ENCODE results near the gene FRMD4B.
A peak's percentile ranks its signal among the peaks of the same experiment; 100 is the strongest.
"Not testable (repeated sequence)": the region's sequence is repeated elsewhere in the genome, so short reads cannot be mapped to it uniquely, and the experiment has no call there.

FRMD4B gene

DNA sequence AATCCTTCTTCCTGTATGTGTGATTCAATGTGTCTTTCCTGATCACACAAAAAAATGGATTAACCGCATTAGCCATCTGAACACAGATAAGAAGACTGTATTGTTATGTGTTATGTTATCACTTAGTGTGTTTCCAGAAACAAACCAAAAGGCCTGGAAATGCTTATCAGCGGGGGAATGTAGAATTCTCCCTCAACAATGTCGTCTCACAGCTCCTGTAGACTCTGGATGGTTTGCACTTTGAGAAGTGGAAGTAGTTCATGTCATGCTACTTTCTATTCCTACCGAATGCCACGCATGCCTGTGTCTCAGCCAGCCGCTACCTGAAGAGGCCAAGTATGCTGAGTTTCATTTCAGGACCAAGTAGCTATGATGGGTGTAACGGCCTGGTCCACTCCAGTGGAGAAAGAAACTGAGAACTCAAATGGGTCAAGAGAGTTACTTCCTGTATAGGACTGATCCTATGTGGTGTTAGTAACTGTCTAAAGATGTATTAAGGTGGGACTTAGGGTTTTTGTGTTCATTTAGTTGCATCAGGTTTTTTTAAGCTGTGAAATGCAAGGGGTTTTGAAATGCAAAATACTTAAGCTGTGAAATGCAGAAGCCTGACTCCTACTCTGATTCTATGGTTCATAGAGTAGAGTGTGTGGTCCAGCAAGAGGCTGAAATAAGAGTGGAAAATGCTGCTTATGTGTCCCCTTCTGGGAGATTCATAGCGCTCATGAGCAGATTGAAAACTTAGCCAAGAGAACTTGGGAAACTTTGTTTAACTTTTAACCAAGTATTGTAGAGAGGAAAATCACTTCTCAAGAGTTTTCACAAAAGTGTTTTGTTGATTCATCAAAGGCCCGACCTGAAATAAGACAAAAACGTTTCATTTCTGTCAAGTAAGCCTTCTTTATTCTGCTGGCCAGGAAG is 145.0 kb downstream of the FRMD4B start:
- ATAC-seq = no peak
- H3K4me1 Mint-ChIP-seq = peaks cover 13% of the 10 kb centered on the region
- no peaks in the 10 kb centered on the region for H3K27me3 Mint-ChIP-seq
- H3K9me3 Mint-ChIP-seq = no peaks in the 10 kb centered on the region
- no peak overlapping the region for H3K4me3 Mint-ChIP-seq
- no peak for DNase-seq
- H3K27ac Mint-ChIP-seq = no peak overlapping the region

DNA sequence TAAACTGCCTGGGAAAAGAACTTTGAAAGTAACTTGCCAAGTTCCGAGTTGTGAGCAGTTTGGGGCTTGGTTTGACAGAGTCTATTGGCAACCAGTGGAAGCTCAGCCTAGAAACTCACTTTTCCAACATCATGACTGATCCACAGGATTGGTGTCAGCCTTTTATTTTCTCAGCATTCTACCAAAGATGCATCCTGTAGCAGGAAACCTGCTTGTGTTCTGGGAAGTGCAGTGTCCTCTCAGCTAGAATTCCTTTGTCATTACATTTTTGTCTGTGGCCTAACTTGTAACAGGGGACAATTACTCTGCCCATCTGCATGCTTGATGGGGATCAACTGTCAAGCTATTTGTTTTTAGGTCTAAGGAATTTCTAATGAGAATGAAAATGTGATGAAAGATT is 146.8 kb downstream of the FRMD4B start:
- DNase-seq (no peak), ATAC-seq (no peak)
- no peaks in the 10 kb centered on the region for H3K27me3 Mint-ChIP-seq
- no peak overlapping the region for H3K4me3 Mint-ChIP-seq
- H3K9me3 Mint-ChIP-seq = no peaks in the 10 kb centered on the region
- H3K27ac Mint-ChIP-seq = no peak overlapping the region
- peaks cover 20% of the 10 kb centered on the region for H3K4me1 Mint-ChIP-seq

DNA sequence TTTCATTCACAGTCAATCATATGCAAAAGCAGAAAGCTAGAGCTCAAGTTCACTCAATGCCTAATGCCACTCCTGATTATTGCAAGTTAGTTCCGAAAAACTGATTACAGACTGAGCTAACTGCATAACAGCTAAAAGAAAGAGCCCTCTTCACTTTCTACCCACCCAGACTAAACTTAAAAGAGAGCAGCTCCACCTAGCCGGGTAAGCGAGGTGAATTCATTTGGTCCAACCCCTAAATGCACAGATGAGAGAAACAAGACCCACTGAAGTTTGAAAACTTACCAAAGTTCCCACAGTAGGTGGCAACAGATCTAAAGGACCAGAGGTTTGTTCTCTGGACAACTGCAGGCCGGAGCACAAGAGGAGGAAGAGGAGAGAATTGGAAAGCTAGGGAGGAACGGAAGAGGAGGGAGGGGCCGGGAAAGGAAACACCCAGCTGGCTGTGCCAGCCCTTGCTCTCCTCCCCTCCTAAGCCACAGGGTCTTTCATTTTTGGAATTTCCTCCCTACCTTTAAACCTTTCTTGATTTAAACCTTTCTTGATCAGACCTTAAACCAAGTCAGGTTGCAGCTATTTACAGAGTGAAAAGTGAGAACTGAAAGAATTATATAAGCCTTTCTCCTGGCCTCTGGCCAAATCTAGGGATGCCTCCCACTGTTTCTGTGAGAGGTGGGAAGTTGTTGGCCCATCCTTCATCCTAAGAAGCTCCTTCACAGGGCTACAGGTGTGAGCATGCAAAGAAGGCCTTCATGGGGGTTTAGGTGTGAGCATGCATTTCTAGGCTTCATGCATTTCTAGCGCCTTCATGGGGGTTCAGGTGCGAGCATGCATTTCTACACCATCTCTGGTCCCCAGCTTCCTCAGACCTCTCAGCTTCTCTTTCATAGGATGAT is 148.8 kb downstream of the FRMD4B start:
- DNase-seq (no peak), ATAC-seq (peak; percentile 49)
- Mint-ChIP-seq H3K27ac (peak overlapping the region in 1 of 2 donors; percentile 89), H3K9me3 (no peaks in the 10 kb centered on the region), H3K4me3 (peak overlapping the region; percentile 17 to 46), H3K4me1 (peaks cover 20% of the 10 kb centered on the region), H3K27me3 (no peaks in the 10 kb centered on the region)

DNA sequence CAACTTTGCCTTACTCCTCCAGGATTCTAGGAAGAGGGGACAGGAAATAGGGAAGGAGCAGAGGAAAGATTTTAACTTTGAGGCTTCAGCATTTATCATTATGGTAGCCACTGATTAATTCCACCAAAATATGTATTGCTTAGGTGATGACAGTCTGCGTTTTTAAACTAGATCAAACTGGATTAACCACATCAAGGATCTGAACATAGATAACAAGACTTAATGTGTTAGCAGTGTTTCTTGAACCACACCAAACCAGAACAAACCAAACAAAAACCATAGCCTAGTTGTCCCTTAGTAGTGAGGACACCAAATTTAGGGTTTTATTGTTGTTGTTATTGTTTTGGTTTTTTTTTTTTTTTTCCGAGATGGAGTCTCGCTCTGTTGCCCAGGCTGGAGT is 150.0 kb downstream of the FRMD4B start:
- H3K27ac Mint-ChIP-seq = peak overlapping the region in 1 of 2 donors; percentile 57
- no peaks in the 10 kb centered on the region for H3K9me3 Mint-ChIP-seq
- ATAC-seq = peak; percentile 74
- no peaks in the 10 kb centered on the region for H3K27me3 Mint-ChIP-seq
- no peak for DNase-seq
- H3K4me3 Mint-ChIP-seq = no peak overlapping the region
- H3K4me1 Mint-ChIP-seq = peaks cover 20% of the 10 kb centered on the region

DNA sequence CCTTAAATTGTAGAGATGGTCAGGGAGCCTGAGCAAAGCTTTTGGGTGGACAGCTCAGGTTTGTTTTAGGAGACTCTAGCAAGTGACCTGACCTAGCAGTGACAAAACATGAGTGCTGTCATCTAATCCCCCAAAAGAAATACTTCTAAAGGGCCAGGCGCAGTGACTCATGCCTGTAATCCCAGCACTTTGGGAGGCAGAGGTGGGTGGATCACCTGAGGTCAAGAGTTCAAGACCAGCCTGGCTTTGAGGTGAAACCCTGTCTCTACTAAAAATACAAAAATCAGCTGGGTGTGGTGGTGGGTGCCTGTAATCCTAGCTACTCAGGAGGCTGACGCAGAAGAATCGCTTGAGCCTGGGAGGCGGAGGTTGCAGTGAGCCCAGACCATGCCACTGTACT is 150.7 kb downstream of the FRMD4B start:
- not testable (repeated sequence) for ATAC-seq, DNase-seq, H3K27me3 Mint-ChIP-seq, H3K9me3 Mint-ChIP-seq, H3K4me3 Mint-ChIP-seq
- peak overlapping the region; percentile 12 to 57 for H3K27ac Mint-ChIP-seq
- peaks cover 20% of the 10 kb centered on the region for H3K4me1 Mint-ChIP-seq

DNA sequence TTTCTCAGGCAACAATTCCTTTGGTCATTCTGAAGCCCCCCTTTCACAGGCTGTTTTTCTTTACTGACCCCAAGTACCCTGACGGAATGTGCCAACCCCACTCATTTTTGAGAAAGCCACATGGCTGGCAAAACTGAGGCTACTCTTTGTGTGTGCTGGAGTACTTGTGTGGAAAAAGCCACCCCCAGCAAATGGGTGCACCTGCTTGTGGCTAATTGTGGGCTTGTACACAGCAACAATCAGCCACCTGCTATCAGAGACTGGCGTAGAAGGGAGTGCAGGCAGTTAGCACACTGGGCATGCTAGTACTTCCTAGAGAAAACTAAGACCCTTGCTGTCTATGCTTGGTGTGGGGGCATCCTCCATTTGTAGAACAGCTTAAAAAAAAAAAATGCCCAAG is 153.4 kb downstream of the FRMD4B start:
- H3K9me3 Mint-ChIP-seq = peaks cover 0 to 4% of the 10 kb centered on the region in 2 donors
- H3K27me3 Mint-ChIP-seq = no peaks in the 10 kb centered on the region
- ATAC-seq = no peak
- H3K4me1 Mint-ChIP-seq = peaks cover 20% of the 10 kb centered on the region
- DNase-seq = no peak
- H3K4me3 Mint-ChIP-seq = no peak overlapping the region
- H3K27ac Mint-ChIP-seq = no peak overlapping the region

DNA sequence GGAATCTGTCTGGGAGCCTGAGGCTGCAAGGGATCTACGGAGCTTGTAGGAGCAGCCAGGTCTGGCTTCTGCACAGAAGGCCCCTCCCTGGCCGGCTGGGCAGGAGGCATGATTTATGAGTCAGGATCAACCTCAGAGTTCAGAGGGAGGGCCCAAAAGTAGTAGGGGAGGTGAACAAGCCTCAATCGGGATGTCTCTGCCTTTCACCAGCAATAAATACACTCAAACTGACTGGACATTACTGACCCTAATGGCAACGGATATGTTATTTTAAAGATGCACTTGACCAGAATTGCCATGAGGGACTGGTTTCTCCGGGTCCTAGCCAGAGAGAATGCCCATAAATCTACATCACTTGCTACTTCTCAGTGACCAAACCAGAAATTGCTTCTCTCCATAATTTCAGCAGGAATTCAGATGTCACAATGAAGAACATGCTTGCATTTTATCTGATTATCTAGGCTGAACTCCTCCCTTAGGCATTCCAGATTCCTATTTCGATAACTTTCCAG is 153.9 kb downstream of the FRMD4B start:
- H3K27me3 Mint-ChIP-seq = no peaks in the 10 kb centered on the region
- no peak overlapping the region for H3K27ac Mint-ChIP-seq
- peaks cover 0 to 4% of the 10 kb centered on the region in 2 donors for H3K9me3 Mint-ChIP-seq
- H3K4me1 Mint-ChIP-seq = peaks cover 17% of the 10 kb centered on the region
- no peak for DNase-seq
- H3K4me3 Mint-ChIP-seq = no peak overlapping the region
- no peak for ATAC-seq

DNA sequence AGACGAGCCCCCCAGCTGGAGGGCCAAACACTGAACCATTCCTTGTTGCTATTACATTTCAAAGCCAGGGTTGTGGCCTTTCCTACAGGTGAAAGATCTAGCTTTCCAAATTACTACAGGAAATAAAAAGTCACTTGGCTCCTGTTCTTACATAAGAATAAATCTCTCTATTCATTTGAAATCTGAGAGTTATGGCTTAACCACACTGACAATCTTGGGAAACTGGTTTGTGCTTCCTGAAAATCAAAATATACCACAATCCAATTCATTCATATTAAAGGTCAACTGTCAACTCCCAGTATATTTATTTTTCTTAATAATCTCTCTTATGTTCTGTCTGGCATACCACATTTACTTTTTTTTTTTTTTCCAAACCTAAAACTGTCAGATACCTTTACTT is 159.8 kb downstream of the FRMD4B start:
- H3K4me1 Mint-ChIP-seq = no peaks in the 10 kb centered on the region
- no peak overlapping the region for H3K27ac Mint-ChIP-seq
- ATAC-seq = no peak
- H3K4me3 Mint-ChIP-seq = no peak overlapping the region
- peaks cover 0 to 4% of the 10 kb centered on the region in 2 donors for H3K9me3 Mint-ChIP-seq
- H3K27me3 Mint-ChIP-seq = no peaks in the 10 kb centered on the region
- DNase-seq = no peak

DNA sequence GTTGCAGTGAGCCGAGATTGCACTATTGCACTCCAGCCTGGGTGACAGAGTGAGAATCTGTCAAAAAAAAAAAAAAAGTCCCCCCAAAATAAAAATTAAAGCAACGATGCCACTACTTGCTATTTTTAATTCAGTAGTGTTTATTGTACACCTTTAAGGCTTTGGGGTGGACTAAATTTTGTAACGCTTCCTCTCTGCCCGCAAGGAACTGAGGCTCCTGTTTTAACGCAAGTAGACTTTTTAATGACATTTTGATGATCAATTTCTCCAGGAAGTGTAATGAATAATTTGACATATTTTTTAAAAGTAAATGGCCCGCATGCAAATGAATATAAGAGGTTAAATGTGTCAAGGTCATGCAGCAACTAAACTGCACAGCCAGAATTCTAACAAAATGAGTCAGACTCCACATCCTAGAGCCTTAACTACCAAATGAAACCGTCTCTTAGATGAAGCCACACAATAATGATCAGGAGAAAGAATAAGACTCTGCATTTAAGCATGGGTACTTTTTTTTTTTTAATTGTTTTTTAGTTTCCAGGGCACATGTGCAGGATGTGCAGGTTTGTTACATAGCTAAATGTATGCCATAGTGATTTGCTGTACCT is 166.7 kb downstream of the FRMD4B start:
- Mint-ChIP-seq H3K4me3 (no peak overlapping the region), H3K9me3 (peaks cover 0 to 3% of the 10 kb centered on the region in 2 donors), H3K27me3 (no peaks in the 10 kb centered on the region), H3K4me1 (peaks cover 11% of the 10 kb centered on the region), H3K27ac (no peak overlapping the region)
- DNase-seq = no peak
- ATAC-seq = peak; percentile 59

DNA sequence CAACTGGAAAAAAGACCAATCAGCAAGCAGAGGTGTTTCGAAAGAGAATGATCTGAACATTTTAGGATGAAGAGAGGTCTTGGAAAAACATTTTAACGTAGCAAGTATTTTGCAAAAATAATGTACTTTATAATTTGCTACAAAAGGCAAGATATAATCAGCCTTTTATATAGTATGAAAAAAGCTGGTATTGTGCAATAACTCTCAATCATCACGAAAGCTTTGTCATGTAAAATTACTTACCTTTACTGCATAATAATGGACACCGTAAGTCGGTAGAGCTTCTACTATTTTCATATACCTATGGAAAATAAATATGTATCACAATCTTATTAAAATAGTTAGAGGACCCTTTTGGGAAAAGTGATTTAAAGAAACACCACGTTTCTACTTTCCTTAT is 167.8 kb downstream of the FRMD4B start:
- H3K4me3 Mint-ChIP-seq = no peak overlapping the region
- H3K27me3 Mint-ChIP-seq = no peaks in the 10 kb centered on the region
- H3K9me3 Mint-ChIP-seq = peaks cover 0 to 3% of the 10 kb centered on the region in 2 donors
- ATAC-seq (no peak), DNase-seq (no peak)
- H3K27ac Mint-ChIP-seq = no peak overlapping the region
- H3K4me1 Mint-ChIP-seq = peaks cover 19% of the 10 kb centered on the region

DNA sequence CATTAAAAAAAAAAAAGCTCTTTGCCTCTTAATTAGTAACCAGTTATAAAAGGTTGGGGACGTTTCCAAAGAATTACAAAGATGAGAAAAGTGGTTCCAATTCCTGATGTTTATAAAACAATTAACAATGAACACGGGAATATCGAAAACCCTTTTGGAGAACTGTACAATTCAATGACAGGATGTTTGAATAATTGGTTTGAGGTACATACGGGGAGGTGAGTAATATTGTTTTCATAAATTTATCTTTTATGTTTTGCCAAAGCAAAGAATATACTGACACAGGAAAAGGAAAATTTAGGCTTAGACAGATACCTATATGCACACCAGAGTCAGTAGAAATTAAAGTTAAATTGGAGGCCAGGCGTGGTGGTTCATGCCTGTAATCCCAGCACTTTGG is 168.9 kb downstream of the FRMD4B start:
- Mint-ChIP-seq H3K27me3 (no peaks in the 10 kb centered on the region), H3K4me3 (no peak overlapping the region), H3K9me3 (peaks cover 0 to 3% of the 10 kb centered on the region in 2 donors), H3K4me1 (peaks cover 29% of the 10 kb centered on the region), H3K27ac (no peak overlapping the region)
- DNase-seq (no peak), ATAC-seq (no peak)

DNA sequence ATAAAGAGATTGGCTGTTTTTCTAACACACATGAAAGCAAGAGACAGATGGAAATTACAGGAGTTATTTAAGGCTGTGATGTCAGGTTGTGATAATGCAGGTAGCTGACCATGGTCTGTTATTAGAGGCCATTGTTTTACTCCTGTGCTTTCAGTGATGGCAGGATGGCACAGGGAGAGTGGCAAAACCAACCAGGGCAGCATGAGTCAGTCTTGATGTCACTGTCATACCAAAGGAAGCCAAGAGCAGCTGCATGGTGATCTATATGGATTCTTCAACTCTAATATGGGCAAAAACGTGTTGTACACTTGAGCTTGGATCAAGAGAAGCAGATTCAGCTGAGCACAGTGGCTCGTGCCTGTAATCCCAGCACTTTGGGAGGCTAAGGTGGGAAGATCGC is 171.6 kb downstream of the FRMD4B start:
- Mint-ChIP-seq H3K27me3 (no peaks in the 10 kb centered on the region), H3K27ac (no peak overlapping the region), H3K9me3 (peaks cover 0 to 2% of the 10 kb centered on the region in 2 donors), H3K4me3 (no peak overlapping the region), H3K4me1 (peaks cover 35% of the 10 kb centered on the region)
- ATAC-seq = peak; percentile 62
- peak in 1 of 2 donors; percentile 34 for DNase-seq

DNA sequence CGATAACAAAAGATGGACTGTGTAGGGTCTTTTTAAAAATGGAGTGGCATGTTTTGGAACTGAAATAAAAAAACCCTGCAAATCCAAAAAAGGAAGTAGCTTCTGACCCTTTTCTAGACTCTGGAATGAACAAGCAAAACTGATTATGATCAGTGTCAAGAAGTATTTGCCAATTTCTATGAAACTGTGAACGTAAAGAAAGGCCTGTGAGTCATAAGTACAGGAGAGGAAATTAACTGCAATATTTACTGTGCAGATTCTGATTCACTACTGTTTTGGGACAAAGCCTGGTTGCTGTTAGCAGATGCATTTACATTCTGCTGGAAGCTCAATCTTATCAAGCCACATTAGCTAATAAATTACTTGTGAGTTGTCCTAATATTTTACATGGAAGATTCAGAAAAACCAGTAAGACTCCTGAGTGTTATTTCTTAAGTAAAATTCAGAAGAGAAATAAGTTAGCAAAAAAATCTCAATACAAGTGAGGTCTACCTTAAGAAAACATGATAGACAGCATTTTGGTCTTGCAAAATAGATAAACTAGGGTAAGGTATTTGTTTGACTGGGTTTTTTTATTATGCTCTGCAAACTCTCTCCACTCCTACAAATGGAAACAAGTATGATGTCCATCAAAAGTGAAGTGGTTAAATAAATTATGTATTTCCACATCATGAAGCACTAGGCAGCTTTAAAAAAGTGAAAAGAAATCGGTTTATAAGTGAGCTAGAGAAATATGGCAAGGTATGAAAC is 173.3 kb downstream of the FRMD4B start:
- H3K9me3 Mint-ChIP-seq = no peaks in the 10 kb centered on the region
- ATAC-seq (peak; percentile 96), DNase-seq (no peak)
- H3K4me3 Mint-ChIP-seq = peak overlapping the region; percentile 10 to 35
- peaks cover 33% of the 10 kb centered on the region for H3K4me1 Mint-ChIP-seq
- no peaks in the 10 kb centered on the region for H3K27me3 Mint-ChIP-seq
- peak overlapping the region in 1 of 2 donors; percentile 91 for H3K27ac Mint-ChIP-seq

DNA sequence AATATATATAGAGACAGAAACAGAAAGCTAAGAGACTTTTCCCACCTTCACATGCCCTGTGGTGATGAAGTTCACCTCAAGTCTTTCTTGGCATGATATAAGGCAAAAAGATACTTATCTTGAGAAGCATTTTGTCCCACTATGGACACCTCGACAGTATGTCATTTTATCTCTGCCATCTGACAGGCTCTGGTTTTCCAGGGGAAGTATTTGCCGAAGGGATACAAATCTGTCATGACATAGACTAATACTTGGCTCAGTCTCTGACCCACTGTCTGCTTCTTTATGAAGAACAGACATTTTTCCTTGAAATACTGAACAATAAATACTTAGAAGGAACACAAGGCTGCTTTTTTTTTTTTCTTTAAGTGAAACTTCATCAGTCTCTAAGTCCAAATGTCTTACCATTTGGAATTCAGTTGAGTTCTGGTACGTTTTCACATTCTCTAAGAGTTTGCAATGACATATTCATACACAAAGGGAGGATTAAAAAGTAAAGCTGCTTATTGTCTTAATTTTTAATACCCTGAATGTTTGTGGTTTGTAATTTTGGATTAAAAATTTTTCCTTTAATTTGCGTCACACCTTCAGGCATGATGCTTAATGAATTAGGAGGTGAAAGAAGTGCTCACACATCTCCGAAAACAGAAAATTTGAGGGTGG is 175.7 kb downstream of the FRMD4B start:
- no peaks in the 10 kb centered on the region for H3K9me3 Mint-ChIP-seq
- DNase-seq (no peak), ATAC-seq (no peak)
- H3K27ac Mint-ChIP-seq = peak overlapping the region in 1 of 2 donors; percentile 33
- H3K4me3 Mint-ChIP-seq = no peak overlapping the region
- H3K4me1 Mint-ChIP-seq = peaks cover 46% of the 10 kb centered on the region
- H3K27me3 Mint-ChIP-seq = no peaks in the 10 kb centered on the region

Measured in stimulated activated naive CD8-positive, alpha-beta T cell treated with anti-CD3 and anti-CD28 coated beads, Interleukin-15, amount 100 ng/mL, for 72 hours (primary cell).